Endothelial cell of umbilical vein (primary cell): ENCODE data around the gene SLC46A1. TPM values are rescaled to one million over a fixed set of nuclear protein-coding genes. Genes with fewer than 3 reads are reported as not detected.

Experiments used
- BruUV-seq: library from RNA; stranded (reverse); fragments of 400-500 nt; replicated peaks from 2 replicates; lab custom pipeline; 2021; lab: Mats Ljungman, UMichigan
- CTCF ChIA-PET: fragments of 300-600, 350-600 bp; sonication (Branson Sonifier 250); formaldehyde crosslinking; loops from one replicate; lab custom pipeline; 2021; ENCODE audit warnings: antibody characterized with exemption, inconsistent platforms; lab: Charles Lee
- POLR2A ChIA-PET: fragments of 300-600, 350-600 bp; sonication (Branson Sonifier 250); formaldehyde crosslinking; loops from one replicate; lab custom pipeline; 2021; ENCODE audit warnings: antibody characterized with exemption, inconsistent platforms; lab: Charles Lee
- DNase-seq: peaks from one replicate; pipeline ENCODE4 v3.0.0-alpha.2; 2011; ENCODE audit warnings: low read depth, low spot score
- FAIRE-seq: peaks from 2 replicates; lab custom pipeline; 2011; peaks lifted over from hg19 to GRCh38; lab: Jason Lieb, UNC
- H2AFZ ChIP-seq: 2 replicates; pipeline ENCODE4 v1.6.0; 2012; ENCODE audit warnings: low read depth, low read length, control low read depth, inconsistent platforms
- H3K27ac ChIP-seq: 2 replicates; pipeline ENCODE4 v1.5.1; 2011; ENCODE audit warnings: low read depth, mild to moderate bottlenecking, control low read depth, low read length, moderate library complexity; ENCODE audit not compliant: insufficient read depth
- H3K27me3 ChIP-seq, 2 experiments: 2 replicates each; pipeline versions ENCODE4 v1.6.0 to v1.6.1; 2011; ENCODE audit warnings: low read length in 2 of 2, mixed read lengths in 1 of 2; ENCODE audit not compliant: control insufficient read depth in 2 of 2, insufficient read depth in 2 of 2
- H3K36me3 ChIP-seq, 2 experiments: 2 replicates in 1 of 2; 3 replicates in 1 of 2; pipeline ENCODE4 v1.5.1; 2011; ENCODE audit warnings: low read length in 2 of 2, mild to moderate bottlenecking in 1 of 2, moderate library complexity in 1 of 2; ENCODE audit not compliant: control insufficient read depth in 2 of 2, insufficient read depth in 2 of 2; ENCODE audit errors: extremely low read depth in 1 of 2
- H3K4me1 ChIP-seq: 3 replicates; pipeline ENCODE4 v1.5.1; 2011; ENCODE audit warnings: mild to moderate bottlenecking, low read length; ENCODE audit not compliant: control insufficient read depth, insufficient read depth; ENCODE audit errors: extremely low read depth
- H3K4me2 ChIP-seq: 2 replicates; pipeline ENCODE4 v1.6.1; 2011; ENCODE audit warnings: low read length, control low read depth, mixed read lengths; ENCODE audit not compliant: insufficient read depth
- H3K4me3 ChIP-seq, 3 experiments: fragments of 200-600 bp in 1 of 3; sonication (generic), shearing (Covaris generic) in 1 of 3; replicated peaks in 1 of 3; 2 replicates each; pipeline ENCODE4 v1.5.1; 2011 to 2016; ENCODE audit warnings: control low read depth in 3 of 3, low read length in 3 of 3, mild to moderate bottlenecking in 2 of 3, inconsistent platforms in 1 of 3, low read depth in 1 of 3, moderate library complexity in 1 of 3; ENCODE audit not compliant: insufficient read depth in 1 of 3
- H3K79me2 ChIP-seq: 2 replicates; pipeline ENCODE4 v1.6.0; 2012; ENCODE audit warnings: low read length, inconsistent platforms; ENCODE audit not compliant: control insufficient read depth, insufficient read depth
- H3K9ac ChIP-seq: replicated peaks from 2 replicates; pipeline ENCODE3; 2011; ENCODE audit warnings: low read length, control low read depth; ENCODE audit not compliant: insufficient read depth; ENCODE audit errors: extremely low read depth
- H3K9me1 ChIP-seq: replicated peaks from 3 replicates; pipeline ENCODE4 v1.6.0; 2011; ENCODE audit warnings: mild to moderate bottlenecking, low read length; ENCODE audit not compliant: control insufficient read depth, insufficient read depth; ENCODE audit errors: extremely low read depth
- H3K9me3 ChIP-seq: replicated peaks from 2 replicates; pipeline ENCODE4 v1.5.1; 2012; ENCODE audit warnings: low read length, inconsistent platforms; ENCODE audit not compliant: control insufficient read depth, insufficient read depth
- H4K20me1 ChIP-seq: replicated peaks from 2 replicates; pipeline ENCODE3; 2011; ENCODE audit warnings: mild to moderate bottlenecking, low read length; ENCODE audit not compliant: control insufficient read depth, insufficient read depth; ENCODE audit errors: extremely low read depth
- EZH2 ChIP-seq: IDR thresholded peaks from 2 replicates; pipeline ENCODE4 v1.6.1; 2012; ENCODE audit warnings: borderline replicate concordance, low read depth, mild to moderate bottlenecking, moderate library complexity, low read length, inconsistent platforms; ENCODE audit not compliant: severe bottlenecking
- FOS ChIP-seq: IDR thresholded peaks from 2 replicates; pipeline ENCODE4 v1.6.1; 2011; ENCODE audit warnings: mild to moderate bottlenecking, low read length, moderate library complexity, borderline replicate concordance; ENCODE audit not compliant: insufficient read depth
- GATA2 ChIP-seq: IDR thresholded peaks from 2 replicates; pipeline ENCODE4 v1.7.0; 2011; ENCODE audit warnings: low read depth, mild to moderate bottlenecking, moderate library complexity, mixed read lengths, low read length; ENCODE audit not compliant: insufficient read length, insufficient read depth
- JUN ChIP-seq: IDR thresholded peaks from 2 replicates; pipeline ENCODE4 v1.6.1; 2011; ENCODE audit warnings: borderline replicate concordance, low read depth; ENCODE audit not compliant: insufficient read length, insufficient read depth
- MYC ChIP-seq: IDR thresholded peaks from one replicate; pipeline ENCODE4 v1.6.1; 2011; ENCODE audit warnings: mild to moderate bottlenecking, low read depth, low read length
- POLR2A ChIP-seq: IDR thresholded peaks from 2 replicates; pipeline ENCODE4 v1.6.1; 2012; ENCODE audit warnings: low read depth, mild to moderate bottlenecking, control low read depth, low read length
- POLR2AphosphoS5 ChIP-seq: IDR thresholded peaks from 2 replicates; pipeline ENCODE4 v1.6.1; 2012; ENCODE audit warnings: low read depth, mild to moderate bottlenecking, control low read depth, low read length, moderate library complexity; ENCODE audit not compliant: insufficient read depth
- dilution Hi-C: fragments of 300-500 bp; cut with MboI; formaldehyde crosslinking; loops from one replicate; pipeline ENCODE4 v1.15.0; 2019; ENCODE audit warnings: low sequenced_read_pairs; ENCODE audit not compliant: extremely low pct_ligation_motif_present
- intact Hi-C: fragments of 100-400 bp; cut with micrococcal nuclease; formaldehyde crosslinking; loops from one replicate; pipeline ENCODE4 v1.10.0; 2022
- polyA plus RNA-seq, 4 experiments: library from polyadenylated mRNA; depleted of rRNA in 3 of 4; stranded (reverse) in 3 of 4; unstranded in 1 of 4; fragments of >200 nt; gene quantifications; 2 replicates each; pipeline versions ENCODE4 v1.2.1 to v1.2.3, GENCODE V29; 2011 to 2012; ENCODE audit warnings: missing spikeins in 1 of 4
- total RNA-seq: library from RNA; stranded (reverse); gene quantifications from 2 replicates; pipeline ENCODE4 v1.2.3, GENCODE V29; 2021
- TF ChIP-seq, protein P1 (sequence below), 2 donors: IDR thresholded peaks; 1 replicate in 1 of 2; 2 replicates in 1 of 2; pipeline ENCODE4 v1.5.1; 2011; ENCODE audit warnings: low read length in 2 of 2, mild to moderate bottlenecking in 2 of 2, moderate library complexity in 2 of 2, control low read depth in 1 of 2, inconsistent platforms in 1 of 2, low read depth in 1 of 2; ENCODE audit not compliant: insufficient read depth in 1 of 2; ENCODE audit errors: extremely low read depth in 1 of 2
- TF ChIP-seq, protein P2 (sequence below): IDR thresholded peaks from 2 replicates; pipeline ENCODE4 v1.6.1; 2011; ENCODE audit not compliant: insufficient read depth, insufficient read length

The SLC46A1 gene
- total and polyA plus RNA-seq, 2 donors (not counting 3 experiments of a cell fraction or from before 2014, with no cell fraction given) = 2.6 to 4.1 TPM

DNA sequence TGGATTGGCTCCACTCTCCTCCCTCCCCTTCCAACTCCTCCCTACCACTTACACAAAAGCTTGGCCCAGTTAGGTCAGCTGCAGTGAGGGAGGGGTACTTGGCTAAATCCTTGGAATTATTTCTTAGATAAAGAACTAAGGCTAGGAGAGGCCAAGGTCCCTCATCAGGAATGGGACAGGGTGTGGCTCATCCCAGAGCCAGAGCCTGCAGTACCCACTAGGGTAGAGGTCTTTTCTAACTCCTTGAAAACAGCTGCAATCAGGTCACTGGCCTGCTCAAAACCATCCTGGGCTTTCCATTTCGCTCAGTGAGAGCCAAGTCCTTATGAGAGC, 1.9 kb upstream of the SLC46A1 start:
- BruUV-seq = no TSS peak
- DNase-seq = no peak
- no peak overlapping the region for H2AFZ ChIP-seq
- intact Hi-C loops = no loop called here
- dilution Hi-C loops = no loop called here
- TF ChIP-seq POLR2AphosphoS5 (no peak), EZH2 (no peak), JUN (no peak), MYC (no peak), FOS (no peak), GATA2 (no peak), POLR2A (no peak)
- TF ChIP-seq, protein P1, sequence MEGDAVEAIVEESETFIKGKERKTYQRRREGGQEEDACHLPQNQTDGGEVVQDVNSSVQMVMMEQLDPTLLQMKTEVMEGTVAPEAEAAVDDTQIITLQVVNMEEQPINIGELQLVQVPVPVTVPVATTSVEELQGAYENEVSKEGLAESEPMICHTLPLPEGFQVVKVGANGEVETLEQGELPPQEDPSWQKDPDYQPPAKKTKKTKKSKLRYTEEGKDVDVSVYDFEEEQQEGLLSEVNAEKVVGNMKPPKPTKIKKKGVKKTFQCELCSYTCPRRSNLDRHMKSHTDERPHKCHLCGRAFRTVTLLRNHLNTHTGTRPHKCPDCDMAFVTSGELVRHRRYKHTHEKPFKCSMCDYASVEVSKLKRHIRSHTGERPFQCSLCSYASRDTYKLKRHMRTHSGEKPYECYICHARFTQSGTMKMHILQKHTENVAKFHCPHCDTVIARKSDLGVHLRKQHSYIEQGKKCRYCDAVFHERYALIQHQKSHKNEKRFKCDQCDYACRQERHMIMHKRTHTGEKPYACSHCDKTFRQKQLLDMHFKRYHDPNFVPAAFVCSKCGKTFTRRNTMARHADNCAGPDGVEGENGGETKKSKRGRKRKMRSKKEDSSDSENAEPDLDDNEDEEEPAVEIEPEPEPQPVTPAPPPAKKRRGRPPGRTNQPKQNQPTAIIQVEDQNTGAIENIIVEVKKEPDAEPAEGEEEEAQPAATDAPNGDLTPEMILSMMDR (IDR thresholded peaks at IDR 0.05; ENCODE audit: extremely low read depth in 1 of 2, insufficient read depth in 1 of 2, low read depth in 1 of 2, low read length in 2 of 2) = no peak
- TF ChIP-seq, protein P2, sequence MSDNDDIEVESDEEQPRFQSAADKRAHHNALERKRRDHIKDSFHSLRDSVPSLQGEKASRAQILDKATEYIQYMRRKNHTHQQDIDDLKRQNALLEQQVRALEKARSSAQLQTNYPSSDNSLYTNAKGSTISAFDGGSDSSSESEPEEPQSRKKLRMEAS = no peak
- no peak overlapping the region for H3K9ac ChIP-seq
- no peaks in the 10 kb centered on the region for H3K79me2 ChIP-seq
- peaks cover 11 to 14% of the 10 kb centered on the region in 2 experiments for H3K27me3 ChIP-seq
- no peak overlapping the region for H3K4me2 ChIP-seq
- H3K27ac ChIP-seq = no peak overlapping the region
- no peaks in the 10 kb centered on the region for H3K9me1 ChIP-seq
- H3K4me3 ChIP-seq = no peak overlapping the region
- peaks cover 3% of the 10 kb centered on the region for H3K4me1 ChIP-seq
- H3K36me3 ChIP-seq = no peaks in the 10 kb centered on the region
- ChIA-PET POLR2A (no interaction called here), CTCF (interaction anchor here (5.1 kb wide), 1 partner anchor 9 kb away, joined by 34 read pairs; no protein-coding TSS in a partner anchor)
- FAIRE-seq = no peak
- H4K20me1 ChIP-seq = no peaks in the 10 kb centered on the region
- no peaks in the 10 kb centered on the region for H3K9me3 ChIP-seq
